GM13976 (cell line): Measurements from ENCODE around the gene B3GNT5.

Source experiments
- DNase-seq: peaks from one replicate; pipeline ENCODE4 v3.0.0; 2012; ENCODE audit warnings: low spot score
- CTCF ChIP-seq: IDR thresholded peaks from 2 replicates; pipeline ENCODE4 v1.5.1; 2012; ENCODE audit warnings: borderline replicate concordance, mild to moderate bottlenecking; ENCODE audit not compliant: insufficient read depth; ENCODE audit errors: extremely low read depth, missing control alignments, control extremely low read depth
- in situ Hi-C: fragments of 300-500 bp; cut with MboI; formaldehyde crosslinking; loops from one replicate; pipeline ENCODE4 v1.12.0; 2022; ENCODE audit warnings: low sequenced_read_pairs, mixed read lengths, inconsistent platforms; ENCODE audit not compliant: unreplicated experiment

B3GNT5 gene

GRCh38 chr3:183254487-183255347 lies 1.7 kb downstream of the B3GNT5 start:
- DNase-seq = no peak
- in situ Hi-C loops = no loop called here
- no peak for TF ChIP-seq CTCF

GRCh38 chr3:183255348-183255730 lies 2.3 kb downstream of the B3GNT5 start:
- DNase-seq = no peak
- in situ Hi-C loops = no loop called here
- no peak for TF ChIP-seq CTCF

- DNase-seq = no peak
- no peak for TF ChIP-seq CTCF
- in situ Hi-C loops = no loop called here
Observed at GRCh38 chr3:183259087-183259486, 6.0 kb downstream of the B3GNT5 start.

GRCh38 chr3:183259621-183260020 lies 6.6 kb downstream of the B3GNT5 start:
- no peak for TF ChIP-seq CTCF
- in situ Hi-C loops = no loop called here
- DNase-seq = no peak

- no peak for TF ChIP-seq CTCF
- no peak for DNase-seq
- in situ Hi-C loops = no loop called here
Observed at GRCh38 chr3:183260167-183260904, 7.3 kb downstream of the B3GNT5 start.

- TF ChIP-seq CTCF = no peak
- DNase-seq = no peak
- in situ Hi-C loops = no loop called here
Observed at GRCh38 chr3:183261151-183261724, 8.2 kb downstream of the B3GNT5 start.
